Muscle layer of colon (tissue), 2 donors: ENCODE data around the gene CNOT2.

Experiments
- H3K27ac ChIP-seq: one replicate; pipeline ENCODE4 v1.7.0; 2013; ENCODE audit warnings: low read depth, mild to moderate bottlenecking, low read length, moderate library complexity
- H3K27me3 ChIP-seq, 2 donors: one replicate each; pipeline ENCODE4 v1.7.0; 2013; ENCODE audit warnings: low read length in 2 of 2, mild to moderate bottlenecking in 2 of 2; ENCODE audit not compliant: insufficient read depth in 2 of 2, control insufficient read depth in 1 of 2
- H3K36me3 ChIP-seq: one replicate; pipeline ENCODE4 v1.7.0; 2013; ENCODE audit warnings: mild to moderate bottlenecking, low read length; ENCODE audit not compliant: insufficient read depth
- H3K4me1 ChIP-seq: one replicate; pipeline ENCODE4 v1.7.0; 2013; ENCODE audit warnings: mild to moderate bottlenecking, low read length; ENCODE audit not compliant: insufficient read depth
- H3K4me3 ChIP-seq, 2 donors: one replicate each; pipeline ENCODE4 v1.7.0; 2013; ENCODE audit warnings: low read length in 2 of 2, low read depth in 1 of 2, mild to moderate bottlenecking in 1 of 2, moderate library complexity in 1 of 2
- H3K9ac ChIP-seq: one replicate; pipeline ENCODE4 v1.7.0; 2013; ENCODE audit warnings: low read length
- H3K9me3 ChIP-seq: one replicate; pipeline ENCODE4 v1.7.0; 2013; ENCODE audit warnings: mild to moderate bottlenecking, low read length
- donor health status: abdominal sarcoma.
- donor health status: Adenocarcinoma of cecum.

CNOT2 gene

GRCh38 chr12:70400124-70400523 lies 156.9 kb downstream of the CNOT2 start:
- H3K36me3 ChIP-seq: no peaks in the 10 kb centered on the region
- no peaks in the 10 kb centered on the region for H3K9me3 ChIP-seq
- no peaks in the 10 kb centered on the region for H3K4me1 ChIP-seq
- no peak overlapping the region for H3K9ac ChIP-seq
- no peaks in the 10 kb centered on the region for H3K27me3 ChIP-seq
- H3K4me3 ChIP-seq: no peak overlapping the region
- no peak overlapping the region for H3K27ac ChIP-seq

GRCh38 chr12:70402597-70402996 lies 159.4 kb downstream of the CNOT2 start:
- Histone ChIP-seq H3K4me3 (no peak overlapping the region), H3K9me3 (no peaks in the 10 kb centered on the region), H3K9ac (no peak overlapping the region), H3K36me3 (no peaks in the 10 kb centered on the region), H3K27me3 (no peaks in the 10 kb centered on the region), H3K4me1 (no peaks in the 10 kb centered on the region), H3K27ac (no peak overlapping the region)

GRCh38 chr12:70403826-70404225 lies 160.6 kb downstream of the CNOT2 start:
- no peaks in the 10 kb centered on the region for H3K36me3 ChIP-seq
- H3K4me1 ChIP-seq: no peaks in the 10 kb centered on the region
- H3K9ac ChIP-seq: no peak overlapping the region
- H3K27ac ChIP-seq: no peak overlapping the region
- no peaks in the 10 kb centered on the region for H3K27me3 ChIP-seq
- no peak overlapping the region for H3K4me3 ChIP-seq
- H3K9me3 ChIP-seq: no peaks in the 10 kb centered on the region
